Astrocyte (in vitro differentiated cells and primary cell): ENCODE results near the gene GLYR1.

ENCODE experiments used
- EZH2 ChIP-seq: IDR thresholded peaks from 2 replicates; pipeline ENCODE4 v1.6.1; 2012; ENCODE audit warnings: mild to moderate bottlenecking, low read length, inconsistent platforms; ENCODE audit not compliant: insufficient read depth
- TF ChIP-seq, protein P1 (sequence below): IDR thresholded peaks from 2 replicates; pipeline ENCODE4 v1.5.1; 2011; ENCODE audit warnings: low read depth, mild to moderate bottlenecking, inconsistent platforms, low read length, moderate library complexity; ENCODE audit not compliant: insufficient read depth

DNA sequence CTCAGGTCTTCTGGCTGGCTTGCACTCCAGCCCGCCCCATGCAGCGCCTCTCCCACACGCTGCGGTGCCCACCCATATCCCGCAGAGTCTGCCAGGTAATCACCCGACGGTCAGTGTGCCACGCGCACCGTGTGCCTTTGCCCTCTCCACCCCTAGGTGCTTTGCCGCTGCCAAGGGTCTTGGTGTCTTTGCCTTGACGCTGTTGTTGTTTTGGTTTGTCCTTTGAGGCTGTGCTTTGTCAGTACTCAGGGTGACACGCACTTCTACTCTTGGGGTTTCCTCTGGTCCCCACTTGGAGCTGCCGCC, 30.2 kb upstream of the GLYR1 start:
- TF ChIP-seq, protein P1, sequence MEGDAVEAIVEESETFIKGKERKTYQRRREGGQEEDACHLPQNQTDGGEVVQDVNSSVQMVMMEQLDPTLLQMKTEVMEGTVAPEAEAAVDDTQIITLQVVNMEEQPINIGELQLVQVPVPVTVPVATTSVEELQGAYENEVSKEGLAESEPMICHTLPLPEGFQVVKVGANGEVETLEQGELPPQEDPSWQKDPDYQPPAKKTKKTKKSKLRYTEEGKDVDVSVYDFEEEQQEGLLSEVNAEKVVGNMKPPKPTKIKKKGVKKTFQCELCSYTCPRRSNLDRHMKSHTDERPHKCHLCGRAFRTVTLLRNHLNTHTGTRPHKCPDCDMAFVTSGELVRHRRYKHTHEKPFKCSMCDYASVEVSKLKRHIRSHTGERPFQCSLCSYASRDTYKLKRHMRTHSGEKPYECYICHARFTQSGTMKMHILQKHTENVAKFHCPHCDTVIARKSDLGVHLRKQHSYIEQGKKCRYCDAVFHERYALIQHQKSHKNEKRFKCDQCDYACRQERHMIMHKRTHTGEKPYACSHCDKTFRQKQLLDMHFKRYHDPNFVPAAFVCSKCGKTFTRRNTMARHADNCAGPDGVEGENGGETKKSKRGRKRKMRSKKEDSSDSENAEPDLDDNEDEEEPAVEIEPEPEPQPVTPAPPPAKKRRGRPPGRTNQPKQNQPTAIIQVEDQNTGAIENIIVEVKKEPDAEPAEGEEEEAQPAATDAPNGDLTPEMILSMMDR, result no peak
- no peak for TF ChIP-seq EZH2
